Measurements from ENCODE around the gene NAA80.
"Not testable (repeated sequence)": the region's sequence is repeated elsewhere in the genome, so short reads cannot be mapped to it uniquely, and the experiment has no call there.

Gene NAA80

GRCh38 chr3:50275141-50275995 lies 23.8 kb downstream of the NAA80 start:
- Histone ChIP-seq H3K4me3 (ENCODE audit: insufficient read depth, low read depth, low read length) (peak overlapping the region; percentile 27), H3K9me3 (ENCODE audit: control insufficient read depth, low read length) (no peaks in the 10 kb centered on the region), H3K27ac (ENCODE audit: insufficient read depth, low read depth, low read length, poor library complexity, severe bottlenecking) (no peak overlapping the region), H3K4me1 (ENCODE audit: control insufficient read depth, insufficient read depth, low read length) (peaks cover 7% of the 10 kb centered on the region), H3K27me3 (ENCODE audit: control insufficient read depth, insufficient read depth, low read length, poor library complexity, severe bottlenecking) (peaks cover 37% of the 10 kb centered on the region), H3K36me3 (ENCODE audit: control insufficient read depth, insufficient read depth, low read length) (no peaks in the 10 kb centered on the region)
- WGBS, 2 experiments, result 17 to 19% methylated on average over 65 of the region's 65 CpGs

DNA sequence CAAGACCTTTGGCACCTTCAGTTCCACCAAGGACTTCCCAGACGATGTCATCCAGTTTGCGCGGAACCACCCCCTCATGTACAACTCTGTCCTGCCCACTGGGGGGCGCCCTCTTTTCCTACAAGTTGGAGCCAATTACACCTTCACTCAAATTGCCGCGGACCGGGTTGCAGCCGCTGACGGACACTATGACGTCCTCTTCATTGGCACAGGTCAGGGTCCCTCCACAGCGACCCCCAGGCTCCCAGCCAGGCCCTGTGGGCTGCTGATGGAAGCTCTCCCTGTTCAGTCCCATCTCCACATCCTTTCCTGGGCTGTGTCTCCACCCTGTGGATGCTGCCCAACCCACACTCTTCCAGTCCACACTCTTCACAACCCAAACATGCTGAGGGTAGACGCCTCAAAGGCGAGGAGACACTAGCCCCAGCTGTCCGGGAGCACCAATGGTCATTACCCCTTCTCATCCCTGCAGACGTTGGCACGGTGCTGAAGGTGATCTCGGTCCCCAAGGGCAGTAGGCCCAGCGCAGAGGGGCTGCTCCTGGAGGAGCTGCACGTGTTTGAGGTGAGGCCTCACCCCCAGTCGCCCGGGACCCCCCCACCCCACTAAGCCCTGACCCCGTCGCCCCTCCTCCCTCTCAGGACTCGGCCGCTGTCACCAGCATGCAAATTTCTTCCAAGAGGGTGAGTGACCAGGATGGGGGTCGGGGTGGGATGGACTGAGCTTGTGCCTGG lies 24.7 kb downstream of the NAA80 start:
- Histone ChIP-seq H3K27me3 (ENCODE audit: control insufficient read depth, insufficient read depth, low read length, poor library complexity, severe bottlenecking) (peaks cover 37% of the 10 kb centered on the region), H3K36me3 (ENCODE audit: control insufficient read depth, insufficient read depth, low read length) (no peaks in the 10 kb centered on the region), H3K4me1 (ENCODE audit: control insufficient read depth, insufficient read depth, low read length) (peaks cover 14% of the 10 kb centered on the region), H3K27ac (ENCODE audit: insufficient read depth, low read depth, low read length, poor library complexity, severe bottlenecking) (no peak overlapping the region), H3K9me3 (ENCODE audit: control insufficient read depth, low read length) (no peaks in the 10 kb centered on the region), H3K4me3 (ENCODE audit: insufficient read depth, low read depth, low read length) (peak overlapping the region; percentile 27)
- WGBS, 2 experiments, result 16 to 17% methylated on average over 26 of the region's 26 CpGs

GRCh38 chr3:50273689-50274065 lies 25.5 kb downstream of the NAA80 start:
- no peaks in the 10 kb centered on the region for H3K36me3 ChIP-seq (ENCODE audit: control insufficient read depth, insufficient read depth, low read length)
- H3K27me3 ChIP-seq (ENCODE audit: control insufficient read depth, insufficient read depth, low read length, poor library complexity, severe bottlenecking), result peaks cover 37% of the 10 kb centered on the region
- no peak overlapping the region for H3K4me3 ChIP-seq (ENCODE audit: insufficient read depth, low read depth, low read length)
- no peak overlapping the region for H3K27ac ChIP-seq (ENCODE audit: insufficient read depth, low read depth, low read length, poor library complexity, severe bottlenecking)
- no peaks in the 10 kb centered on the region for H3K9me3 ChIP-seq (ENCODE audit: control insufficient read depth, low read length)
- peaks cover 22% of the 10 kb centered on the region for H3K4me1 ChIP-seq (ENCODE audit: control insufficient read depth, insufficient read depth, low read length)
- 80% methylated on average over 31 of the region's 31 CpGs for WGBS, 2 experiments

- Histone ChIP-seq H3K4me3 (ENCODE audit: insufficient read depth, low read depth, low read length) (no peak overlapping the region), H3K9me3 (ENCODE audit: control insufficient read depth, low read length) (no peaks in the 10 kb centered on the region)
- WGBS, 2 experiments, result 19 to 22% methylated on average over 61 of the region's 61 CpGs
Observed at GRCh38 chr3:50272911-50273688, 26.1 kb downstream of the NAA80 start.

GRCh38 chr3:50272538-50272910 lies 26.7 kb downstream of the NAA80 start:
- H3K9me3 ChIP-seq (ENCODE audit: control insufficient read depth, low read length); H3K27ac ChIP-seq (ENCODE audit: insufficient read depth, low read depth, low read length, poor library complexity, severe bottlenecking); H3K4me3 ChIP-seq (ENCODE audit: insufficient read depth, low read depth, low read length); H3K36me3 ChIP-seq (ENCODE audit: control insufficient read depth, insufficient read depth, low read length): not testable (repeated sequence)
- H3K4me1 ChIP-seq (ENCODE audit: control insufficient read depth, insufficient read depth, low read length), result peaks cover 34% of the 10 kb centered on the region
- 89 to 92% methylated on average over 6 to 7 of the region's 10 CpGs for WGBS, 2 experiments
- peaks cover 37% of the 10 kb centered on the region for H3K27me3 ChIP-seq (ENCODE audit: control insufficient read depth, insufficient read depth, low read length, poor library complexity, severe bottlenecking)

More at GRCh38 chr3:50272911-50273688, 26.1 kb downstream of the NAA80 start:
- Histone ChIP-seq H3K27ac (ENCODE audit: insufficient read depth, low read depth, low read length, poor library complexity, severe bottlenecking) (no peak overlapping the region), H3K36me3 (ENCODE audit: control insufficient read depth, insufficient read depth, low read length) (no peaks in the 10 kb centered on the region), H3K4me1 (ENCODE audit: control insufficient read depth, insufficient read depth, low read length) (peaks cover 28% of the 10 kb centered on the region), H3K27me3 (ENCODE audit: control insufficient read depth, insufficient read depth, low read length, poor library complexity, severe bottlenecking) (peaks cover 37% of the 10 kb centered on the region)

GRCh38 chr3:50271314-50271936 lies 27.8 kb downstream of the NAA80 start:
- WGBS, 2 experiments, result 91 to 94% methylated on average over 10 of the region's 10 CpGs
- no peak overlapping the region for H3K4me3 ChIP-seq (ENCODE audit: insufficient read depth, low read depth, low read length)
- peaks cover 45% of the 10 kb centered on the region for H3K4me1 ChIP-seq (ENCODE audit: control insufficient read depth, insufficient read depth, low read length)
- H3K36me3 ChIP-seq (ENCODE audit: control insufficient read depth, insufficient read depth, low read length), result no peaks in the 10 kb centered on the region
- peaks cover 36% of the 10 kb centered on the region for H3K27me3 ChIP-seq (ENCODE audit: control insufficient read depth, insufficient read depth, low read length, poor library complexity, severe bottlenecking)
- H3K9me3 ChIP-seq (ENCODE audit: control insufficient read depth, low read length), result no peaks in the 10 kb centered on the region
- no peak overlapping the region for H3K27ac ChIP-seq (ENCODE audit: insufficient read depth, low read depth, low read length, poor library complexity, severe bottlenecking)

DNA sequence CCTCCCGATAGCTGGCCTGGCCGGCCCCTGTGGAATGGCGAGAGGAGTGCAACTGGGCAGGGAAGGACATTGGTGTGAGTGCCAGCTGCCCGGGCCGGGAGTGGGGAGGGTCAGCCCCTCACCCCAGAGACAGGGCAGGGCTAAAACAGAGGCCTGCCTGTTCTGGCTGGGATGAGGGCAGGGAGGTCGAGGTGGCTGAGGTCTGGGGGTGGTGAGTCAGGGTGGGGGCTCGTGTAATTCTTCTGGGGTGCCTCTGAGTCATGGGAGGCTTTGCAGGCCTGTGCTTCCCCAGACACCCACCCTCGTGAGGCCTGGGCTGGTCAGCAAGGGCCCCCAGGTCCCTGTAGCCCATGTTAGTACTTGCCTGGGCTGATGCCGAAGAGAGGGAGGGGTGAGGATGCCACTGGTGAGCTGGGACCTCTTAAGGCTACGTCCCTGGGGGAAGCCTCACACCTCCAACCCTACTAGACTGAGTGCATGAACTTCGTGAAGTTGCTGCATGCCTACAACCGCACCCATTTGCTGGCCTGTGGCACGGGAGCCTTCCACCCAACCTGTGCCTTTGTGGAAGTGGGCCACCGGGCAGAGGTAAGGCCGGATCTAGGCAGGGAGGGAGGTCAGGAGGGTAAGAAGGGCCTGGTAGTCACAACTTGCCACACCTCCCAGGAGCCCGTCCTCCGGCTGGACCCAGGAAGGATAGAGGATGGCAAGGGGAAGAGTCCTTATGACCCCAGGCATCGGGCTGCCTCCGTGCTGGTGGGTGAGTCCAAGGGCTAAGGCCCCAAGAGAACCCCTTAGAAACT lies 28.6 kb downstream of the NAA80 start:
- peaks cover 50% of the 10 kb centered on the region for H3K4me1 ChIP-seq (ENCODE audit: control insufficient read depth, insufficient read depth, low read length)
- H3K36me3 ChIP-seq (ENCODE audit: control insufficient read depth, insufficient read depth, low read length), result no peaks in the 10 kb centered on the region
- no peaks in the 10 kb centered on the region for H3K9me3 ChIP-seq (ENCODE audit: control insufficient read depth, low read length)
- H3K4me3 ChIP-seq (ENCODE audit: insufficient read depth, low read depth, low read length), result no peak overlapping the region
- H3K27ac ChIP-seq (ENCODE audit: insufficient read depth, low read depth, low read length, poor library complexity, severe bottlenecking), result no peak overlapping the region
- peaks cover 28% of the 10 kb centered on the region for H3K27me3 ChIP-seq (ENCODE audit: control insufficient read depth, insufficient read depth, low read length, poor library complexity, severe bottlenecking)
- 92 to 93% methylated on average over 19 of the region's 19 CpGs for WGBS, 2 experiments

- Histone ChIP-seq H3K27me3 (ENCODE audit: control insufficient read depth, insufficient read depth, low read length, poor library complexity, severe bottlenecking) (peaks cover 21% of the 10 kb centered on the region), H3K4me1 (ENCODE audit: control insufficient read depth, insufficient read depth, low read length) (peaks cover 52% of the 10 kb centered on the region), H3K4me3 (ENCODE audit: insufficient read depth, low read depth, low read length) (no peak overlapping the region), H3K9me3 (ENCODE audit: control insufficient read depth, low read length) (no peaks in the 10 kb centered on the region), H3K36me3 (ENCODE audit: control insufficient read depth, insufficient read depth, low read length) (no peaks in the 10 kb centered on the region), H3K27ac (ENCODE audit: insufficient read depth, low read depth, low read length, poor library complexity, severe bottlenecking) (no peak overlapping the region)
- 95 to 96% methylated on average over 8 of the region's 8 CpGs for whole genome bisulfite sequencing, 2 experiments
Observed at GRCh38 chr3:50269977-50270413, 29.2 kb downstream of the NAA80 start.

DNA sequence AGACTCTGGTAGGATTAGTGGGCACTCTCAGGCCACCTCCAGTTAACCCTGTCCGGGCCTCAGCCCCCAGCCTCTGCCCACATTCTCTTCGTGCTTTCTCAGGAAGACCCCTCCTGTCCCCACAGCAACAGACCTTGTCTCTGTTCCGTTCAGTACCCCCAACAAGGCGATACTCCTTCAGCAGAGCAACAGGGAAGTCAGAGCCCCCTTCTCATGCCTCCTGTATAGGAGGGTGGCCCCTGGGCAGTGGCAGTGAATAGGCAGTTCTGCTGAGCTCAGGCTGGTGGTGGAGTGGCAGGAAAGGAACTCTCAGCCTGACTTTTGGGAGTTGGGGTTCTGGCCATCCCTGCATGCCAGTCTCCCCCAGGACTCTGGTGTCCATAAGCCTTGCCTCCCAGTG lies 29.7 kb downstream of the NAA80 start:
- H3K27ac ChIP-seq (ENCODE audit: insufficient read depth, low read depth, low read length, poor library complexity, severe bottlenecking), result no peak overlapping the region
- no peaks in the 10 kb centered on the region for H3K9me3 ChIP-seq (ENCODE audit: control insufficient read depth, low read length)
- 81 to 88% methylated on average over 4 of the region's 4 CpGs for WGBS, 2 experiments
- H3K36me3 ChIP-seq (ENCODE audit: control insufficient read depth, insufficient read depth, low read length), result no peaks in the 10 kb centered on the region
- peaks cover 16% of the 10 kb centered on the region for H3K27me3 ChIP-seq (ENCODE audit: control insufficient read depth, insufficient read depth, low read length, poor library complexity, severe bottlenecking)
- peak overlapping the region; percentile 8 for H3K4me3 ChIP-seq (ENCODE audit: insufficient read depth, low read depth, low read length)
- H3K4me1 ChIP-seq (ENCODE audit: control insufficient read depth, insufficient read depth, low read length), result peaks cover 54% of the 10 kb centered on the region
